Stimulated activated CD4-positive, alpha-beta T cell treated with anti-CD3 and anti-CD28 coated beads, TNF-alpha, amount 100 ng/mL, for 24 hours (primary cell): ENCODE results near the gene HOXB3.

Source experiments
- DNase-seq, 3 experiments: peaks; one replicate each; pipeline ENCODE4 v3.0.0-alpha.2; 2020; ENCODE audit warnings: low read depth in 3 of 3

Gene HOXB3

DNA sequence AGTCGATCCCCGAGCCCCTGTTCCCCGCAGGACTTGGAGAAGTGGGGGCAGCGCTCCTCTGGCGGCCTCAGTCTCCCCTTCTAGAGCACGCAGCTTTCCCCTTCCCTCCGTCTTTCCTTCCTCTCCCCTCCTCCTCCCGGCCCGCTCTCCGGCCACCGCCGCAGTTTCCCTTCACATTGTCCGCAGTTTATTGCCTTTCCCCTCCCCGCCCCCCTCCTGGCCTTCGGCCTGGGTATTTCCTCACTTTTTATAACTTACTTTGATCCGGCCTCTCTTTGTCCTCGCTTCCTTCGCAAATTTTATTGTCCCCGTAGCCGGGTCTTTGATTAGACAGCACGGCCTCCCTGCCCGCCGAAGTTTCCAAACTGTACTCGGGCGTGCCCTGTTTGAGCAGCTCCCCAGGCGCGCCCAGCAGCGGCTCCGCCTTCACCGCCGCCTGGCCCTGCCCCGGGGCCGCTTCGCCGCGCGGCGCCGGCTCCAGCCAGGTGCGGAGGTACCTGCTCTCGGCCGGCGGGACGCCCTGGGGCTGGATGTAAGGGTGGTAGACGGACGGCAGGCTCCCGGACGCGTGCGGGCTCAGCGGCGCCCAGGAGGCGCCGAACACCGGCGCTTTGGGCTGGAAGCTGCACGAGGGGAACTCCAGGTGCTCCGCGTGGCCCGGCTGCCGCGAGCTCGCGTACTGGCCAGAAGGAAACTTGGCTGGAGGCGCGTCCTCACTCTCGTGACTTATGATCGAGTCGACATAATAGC, 35.6 kb upstream of the HOXB3 start:
- peak in 1 of 3 experiments; percentile 44 for DNase-seq

DNA sequence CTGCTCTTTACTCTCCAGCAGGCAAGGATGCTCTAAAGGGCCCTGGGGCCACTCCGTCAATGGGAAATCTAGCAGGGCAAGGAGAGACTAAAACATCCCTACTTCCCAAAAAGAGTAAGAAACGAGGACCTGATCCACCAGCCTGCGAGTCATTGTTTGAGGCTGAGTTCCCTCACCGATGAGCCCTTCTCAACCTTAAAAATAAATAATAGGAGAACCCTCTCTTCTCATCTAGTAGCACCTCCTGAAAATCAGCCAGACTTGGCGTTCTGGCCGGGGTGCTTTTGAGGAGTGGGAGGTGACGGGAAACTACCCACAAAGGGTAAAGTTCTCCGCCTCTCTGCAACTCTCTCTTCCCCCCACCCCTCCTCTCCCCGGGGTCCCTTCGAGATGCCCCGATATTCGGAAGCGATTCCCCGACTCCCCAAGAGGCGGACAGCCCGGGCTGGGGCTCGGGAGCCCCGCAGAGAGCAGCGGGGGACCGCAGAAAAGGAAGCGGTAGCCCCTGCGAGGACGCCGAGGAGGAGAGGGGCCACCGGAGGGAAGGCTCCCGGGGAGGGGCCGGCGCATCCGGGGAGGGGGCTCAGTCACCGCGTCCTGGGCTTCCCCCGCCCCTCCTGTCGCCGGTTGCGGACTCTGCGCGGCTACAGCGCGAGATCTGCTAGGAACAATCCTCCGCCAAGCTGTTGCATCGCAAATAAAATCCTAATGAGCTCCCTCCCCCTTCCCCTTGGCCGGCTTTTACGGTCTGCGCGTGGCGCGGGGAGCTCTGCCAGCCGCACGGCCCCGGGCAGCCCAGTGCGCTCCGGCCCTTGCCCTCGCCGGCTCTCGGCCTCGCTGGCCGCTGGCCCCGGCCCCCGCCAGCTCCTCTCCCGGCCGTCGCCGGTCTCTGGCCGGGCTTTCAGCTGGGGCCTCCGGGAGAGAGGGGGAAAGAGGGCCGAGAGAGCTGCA, 34.8 kb upstream of the HOXB3 start:
- DNase-seq, result no peak

DNA sequence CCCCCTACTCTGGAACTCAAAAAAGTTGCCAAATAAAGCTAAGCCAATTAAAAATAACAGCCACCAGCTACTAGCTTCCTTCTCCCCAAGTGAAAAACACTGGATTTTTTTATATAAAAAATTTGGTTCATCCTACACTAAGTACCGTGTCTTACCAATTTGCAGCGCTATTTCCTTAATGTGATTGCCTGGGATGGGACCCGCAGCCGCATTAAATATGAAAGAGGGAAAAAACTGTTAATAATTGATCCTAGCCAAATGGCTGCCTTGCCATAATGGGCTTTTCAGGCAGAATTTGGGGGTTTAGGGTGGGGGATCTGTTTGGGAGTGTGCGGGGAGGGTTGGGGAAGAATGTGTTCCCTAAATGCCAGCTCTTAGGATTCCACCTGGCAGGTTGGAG, 34.1 kb upstream of the HOXB3 start:
- DNase-seq, result no peak

DNA sequence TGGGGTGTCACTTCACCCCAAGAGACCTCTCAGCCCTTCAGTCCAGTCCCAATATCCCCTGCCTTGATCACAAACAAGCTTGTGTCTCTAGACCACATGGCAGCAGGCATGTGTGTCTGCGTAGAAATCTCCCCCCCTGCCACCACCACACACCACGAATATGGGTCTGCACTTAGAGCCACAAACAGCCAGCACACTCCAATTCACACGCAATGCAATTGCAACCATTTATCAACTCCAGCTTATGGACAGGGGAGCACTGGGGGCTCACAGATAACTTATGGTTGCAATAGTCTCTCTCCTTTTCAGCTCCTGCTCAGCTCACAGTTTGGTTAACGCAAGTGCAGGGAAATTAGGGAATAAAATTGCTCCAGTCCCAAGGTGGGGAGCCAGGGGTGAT, 33.5 kb upstream of the HOXB3 start:
- DNase-seq, result no peak

DNA sequence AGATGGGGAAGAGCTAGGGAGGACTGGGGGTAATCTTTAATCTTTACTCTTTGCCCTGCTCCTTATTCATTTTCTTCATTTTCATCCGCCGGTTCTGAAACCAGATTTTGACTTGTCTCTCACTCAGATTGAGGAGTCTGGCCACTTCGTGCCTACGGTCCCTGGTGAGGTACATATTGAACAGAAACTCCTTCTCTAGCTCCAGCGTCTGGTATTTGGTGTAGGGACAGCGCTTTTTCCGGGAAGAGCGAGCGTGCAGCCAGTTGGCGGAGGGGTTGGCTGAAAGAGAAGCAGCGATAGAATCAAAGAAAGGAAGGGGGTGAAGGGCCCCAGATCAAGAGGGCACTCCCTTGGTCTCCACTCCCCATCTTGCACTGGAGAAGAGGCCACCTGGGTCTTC, 32.8 kb upstream of the HOXB3 start:
- DNase-seq, result no peak

DNA sequence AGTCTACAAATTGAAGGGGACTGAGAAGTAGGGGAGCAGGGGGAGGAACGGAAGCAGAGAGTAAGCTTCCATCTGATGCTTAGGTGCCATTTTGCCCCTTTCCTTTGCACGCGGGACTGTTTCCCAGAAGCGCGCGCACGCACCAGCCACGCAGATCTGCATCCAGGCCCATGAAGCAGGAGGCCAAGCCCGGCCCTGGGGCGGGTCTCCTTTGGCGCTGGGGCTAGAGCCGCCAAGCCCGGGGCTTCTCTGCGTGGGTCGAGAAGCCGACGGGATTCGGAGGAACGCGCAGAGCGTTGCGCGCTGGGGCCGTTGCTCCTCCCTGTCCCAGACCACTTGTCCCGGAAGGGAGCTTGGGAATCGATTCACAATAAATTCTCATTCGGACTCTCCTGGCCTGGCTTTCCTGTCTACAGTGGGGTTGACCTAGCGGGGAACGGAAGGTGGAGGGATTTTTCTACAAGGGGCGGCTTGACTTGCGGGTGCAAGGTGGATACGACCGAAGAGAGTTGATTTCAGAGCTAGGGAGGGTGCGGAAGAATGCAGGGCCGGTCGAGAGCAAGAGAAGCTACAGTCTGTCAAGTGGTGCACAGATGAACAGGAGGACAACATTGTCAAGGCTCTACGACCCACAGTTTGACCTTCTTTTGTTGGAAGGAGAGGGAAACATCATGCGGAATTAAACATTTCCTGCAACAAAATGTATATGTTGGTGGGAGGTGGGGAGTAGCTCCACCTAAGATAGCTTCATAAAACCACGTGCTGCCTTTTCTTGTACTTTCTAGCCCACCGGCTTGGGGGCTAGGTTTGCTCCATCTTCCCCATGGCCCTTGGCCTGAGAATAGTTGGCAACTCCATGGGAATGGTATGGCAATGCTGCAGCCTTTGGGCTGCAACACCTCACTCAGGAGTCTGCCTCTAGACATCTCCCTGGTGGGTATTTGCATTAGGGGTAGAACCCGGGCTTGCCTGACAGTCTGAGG, 31.7 kb upstream of the HOXB3 start:
- no peak for DNase-seq

DNA sequence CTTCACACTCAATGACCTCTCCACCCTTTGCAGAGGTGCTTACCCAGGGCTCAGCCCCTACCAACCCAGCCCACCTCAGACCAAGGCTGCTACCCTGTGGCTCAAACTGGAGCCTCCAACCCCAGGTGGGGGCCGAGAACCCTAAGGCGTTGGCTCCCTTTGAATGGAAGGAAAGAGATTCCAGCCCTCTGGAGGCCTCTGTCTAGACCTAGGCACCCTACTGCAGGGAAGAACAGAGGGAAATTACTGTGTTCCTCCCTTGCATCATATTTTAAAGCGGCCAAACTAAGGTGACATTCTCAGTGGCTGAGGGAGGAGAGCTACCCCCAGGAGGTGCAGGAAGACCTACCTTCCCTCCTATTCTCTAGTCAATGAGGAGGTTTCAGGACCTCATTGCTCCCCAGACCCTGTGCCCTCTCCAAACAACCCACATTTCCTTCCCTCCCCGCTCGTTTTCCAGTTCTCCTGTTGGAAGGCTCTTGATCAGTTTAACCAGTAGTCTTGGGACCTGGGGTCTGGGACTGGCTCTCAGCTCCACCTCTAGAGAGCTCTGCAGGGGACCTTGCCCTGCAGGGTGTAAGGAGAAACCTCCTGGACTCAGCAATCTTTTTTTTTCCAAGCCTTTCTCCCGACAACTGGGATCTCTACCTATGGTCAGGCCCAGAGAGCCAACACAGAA, 30.6 kb upstream of the HOXB3 start:
- no peak for DNase-seq

DNA sequence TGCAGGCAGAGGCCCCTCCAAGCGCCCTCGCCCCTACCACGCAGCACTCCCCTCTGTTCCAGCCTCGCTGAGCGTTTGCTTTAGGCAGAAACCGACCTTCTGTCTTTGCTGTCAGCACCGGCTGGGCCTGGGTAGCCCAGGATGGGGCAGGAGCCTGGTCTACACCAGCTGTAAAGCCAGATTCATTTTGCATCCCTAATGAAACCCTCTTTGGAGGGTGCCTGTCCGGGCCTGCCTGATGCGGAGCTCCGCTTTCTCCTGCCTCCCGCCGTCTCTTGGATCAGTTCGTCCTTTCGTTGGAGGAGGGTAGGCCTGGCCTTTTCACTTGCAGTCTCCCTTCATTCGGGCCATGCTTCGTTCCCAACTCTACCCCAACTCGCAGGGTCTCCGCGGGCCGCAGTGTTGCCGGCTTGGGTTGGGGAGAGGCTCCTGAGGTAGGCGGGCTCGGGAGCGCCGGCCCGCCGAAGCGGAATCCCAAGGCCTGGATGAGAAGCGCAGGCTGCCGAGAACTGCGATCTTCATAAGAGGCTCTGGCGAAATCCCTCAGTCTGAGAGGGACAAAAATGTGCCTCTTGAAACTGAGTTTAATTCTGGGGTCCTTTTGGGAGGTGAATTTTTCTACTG, 29.9 kb upstream of the HOXB3 start:
- DNase-seq, result no peak

DNA sequence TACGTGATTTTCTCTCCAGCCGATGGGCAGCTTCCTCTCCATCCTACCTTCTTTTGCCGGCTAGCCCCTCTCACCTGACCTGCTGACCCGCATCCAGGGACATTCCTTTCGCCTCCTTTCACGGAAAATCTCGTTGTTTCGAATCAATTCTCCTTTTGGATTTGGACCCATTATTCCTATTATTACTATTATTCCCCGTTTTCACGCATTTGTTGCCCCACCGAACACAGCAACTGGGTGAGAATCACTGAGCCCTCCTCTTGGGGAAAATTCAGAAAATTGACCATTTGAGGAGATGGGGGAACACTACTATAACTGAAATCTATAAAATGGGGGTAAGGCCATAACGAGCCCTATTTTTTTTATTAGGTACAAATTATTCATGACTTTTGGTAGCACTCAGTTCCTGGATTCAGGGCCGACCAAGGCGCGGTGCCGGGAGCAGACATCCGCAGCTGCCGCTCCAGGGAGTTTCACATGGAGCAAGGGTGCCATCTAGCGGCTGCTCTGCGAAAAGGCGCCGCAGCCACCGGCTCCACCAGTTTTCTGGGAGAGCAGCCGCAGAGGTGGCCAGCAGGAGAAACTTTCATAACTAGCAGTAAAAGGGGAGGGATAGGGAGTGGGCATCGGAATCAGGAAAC, 28.3 kb upstream of the HOXB3 start:
- DNase-seq, result peak; percentile 67 to 80 (median 73)

DNA sequence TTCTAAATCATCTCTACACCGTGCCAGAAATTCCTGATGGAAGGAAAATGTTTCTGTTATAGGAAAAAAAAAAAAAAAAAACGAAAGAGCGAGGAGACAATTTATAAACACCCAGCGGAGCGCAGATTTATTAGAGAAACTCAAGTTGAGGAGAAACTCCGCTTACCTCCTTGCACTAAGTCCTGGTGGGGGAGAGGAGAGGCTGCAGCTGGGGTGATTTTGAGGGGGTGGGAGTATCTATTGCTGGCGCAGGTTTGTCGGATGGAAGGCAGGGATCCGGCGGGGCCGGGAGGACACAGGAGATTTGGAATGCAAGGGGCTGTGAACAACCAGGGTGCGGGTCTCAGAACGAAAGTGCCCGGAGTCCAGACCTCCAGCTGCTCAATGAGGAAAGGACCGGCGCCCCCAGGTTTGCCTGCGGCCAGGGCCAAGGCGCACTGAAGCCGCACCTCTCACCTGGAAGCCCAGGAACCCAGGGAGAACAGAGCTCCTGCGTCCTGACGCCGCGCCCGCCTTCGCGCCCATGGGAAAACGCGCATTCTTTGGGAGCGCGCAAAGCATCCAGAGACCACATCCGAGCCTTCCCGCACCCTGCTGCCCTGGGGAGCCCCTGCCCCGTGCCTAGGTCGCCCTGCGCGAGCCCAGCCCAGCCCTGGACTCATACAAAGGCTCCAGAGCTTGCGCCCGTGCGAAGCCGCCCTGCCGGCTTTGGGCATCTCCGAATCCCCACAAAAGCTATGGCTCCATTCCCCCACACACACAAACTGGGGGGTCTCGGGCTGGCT, 27.6 kb upstream of the HOXB3 start:
- DNase-seq, result no peak

DNA sequence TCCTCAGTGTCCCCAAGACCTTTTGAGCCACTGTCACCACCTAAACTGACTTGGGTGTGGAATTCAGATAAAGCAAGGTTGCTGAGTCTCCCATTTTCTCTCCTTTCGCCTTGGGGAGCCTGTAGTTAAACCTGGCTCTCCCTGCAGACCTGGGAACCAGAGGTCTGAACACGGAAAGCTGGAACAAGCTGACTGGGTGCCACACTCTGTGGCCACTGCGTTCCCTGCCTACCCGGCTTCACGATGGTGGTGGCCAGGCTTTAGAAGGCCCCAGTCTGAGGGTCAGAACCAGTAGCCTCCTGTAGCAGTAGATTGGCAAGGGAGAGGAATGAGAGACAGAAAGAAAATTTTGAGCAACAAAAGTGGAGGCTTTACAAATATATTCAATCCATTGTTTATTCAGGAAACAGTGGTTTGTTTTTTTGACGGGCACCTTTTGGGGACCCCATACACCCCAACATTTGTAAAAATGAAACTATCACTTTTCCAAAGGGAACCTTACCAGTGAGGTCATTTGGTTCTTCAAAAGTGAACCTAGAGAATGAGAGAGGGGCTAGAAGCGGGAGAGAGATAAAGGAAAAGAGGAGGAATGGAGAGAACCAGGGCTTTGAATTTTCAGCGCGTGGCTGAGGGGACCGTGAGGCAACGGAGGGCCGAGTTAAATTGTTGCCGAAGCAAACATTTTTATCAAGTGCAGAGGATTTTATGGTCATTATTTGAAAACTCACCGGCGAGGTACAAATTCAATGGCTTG, 26.9 kb upstream of the HOXB3 start:
- no peak for DNase-seq

DNA sequence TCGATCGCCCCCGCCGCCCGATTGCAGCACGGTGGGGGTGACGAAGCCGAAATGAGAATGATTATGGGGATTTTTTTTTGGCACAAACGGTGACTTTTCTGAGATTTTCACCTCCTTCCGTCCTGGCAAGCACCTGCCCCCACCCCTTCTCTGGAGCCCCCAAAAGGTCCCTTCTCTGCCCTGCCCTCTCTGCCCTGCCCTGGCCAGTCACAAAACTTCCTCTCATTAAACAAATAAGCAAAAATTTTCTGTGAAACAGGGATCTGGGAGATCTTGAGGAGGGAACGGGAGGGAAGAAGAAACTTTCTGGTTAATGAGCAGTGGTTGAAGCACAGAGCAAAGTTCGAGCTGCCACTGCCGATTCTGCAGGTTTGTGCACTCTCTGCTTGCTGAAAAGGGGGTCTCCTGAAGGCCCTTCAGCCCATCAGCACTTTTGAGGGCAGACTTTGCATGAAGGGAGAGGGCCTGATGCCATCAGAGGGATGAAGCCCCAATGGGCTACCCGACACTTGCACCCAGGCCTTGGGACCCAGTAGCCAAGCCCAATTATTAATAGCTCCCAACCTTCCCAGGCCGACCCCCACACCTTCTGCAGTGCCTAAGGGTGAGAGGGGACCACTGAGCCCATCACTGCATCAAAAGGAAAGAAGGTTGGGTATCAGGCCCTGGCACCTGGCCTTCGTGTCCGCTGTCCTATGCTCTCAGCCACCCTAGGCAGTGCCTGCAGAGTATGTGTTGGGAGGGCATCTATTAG, 26.1 kb upstream of the HOXB3 start:
- DNase-seq, result no peak

DNA sequence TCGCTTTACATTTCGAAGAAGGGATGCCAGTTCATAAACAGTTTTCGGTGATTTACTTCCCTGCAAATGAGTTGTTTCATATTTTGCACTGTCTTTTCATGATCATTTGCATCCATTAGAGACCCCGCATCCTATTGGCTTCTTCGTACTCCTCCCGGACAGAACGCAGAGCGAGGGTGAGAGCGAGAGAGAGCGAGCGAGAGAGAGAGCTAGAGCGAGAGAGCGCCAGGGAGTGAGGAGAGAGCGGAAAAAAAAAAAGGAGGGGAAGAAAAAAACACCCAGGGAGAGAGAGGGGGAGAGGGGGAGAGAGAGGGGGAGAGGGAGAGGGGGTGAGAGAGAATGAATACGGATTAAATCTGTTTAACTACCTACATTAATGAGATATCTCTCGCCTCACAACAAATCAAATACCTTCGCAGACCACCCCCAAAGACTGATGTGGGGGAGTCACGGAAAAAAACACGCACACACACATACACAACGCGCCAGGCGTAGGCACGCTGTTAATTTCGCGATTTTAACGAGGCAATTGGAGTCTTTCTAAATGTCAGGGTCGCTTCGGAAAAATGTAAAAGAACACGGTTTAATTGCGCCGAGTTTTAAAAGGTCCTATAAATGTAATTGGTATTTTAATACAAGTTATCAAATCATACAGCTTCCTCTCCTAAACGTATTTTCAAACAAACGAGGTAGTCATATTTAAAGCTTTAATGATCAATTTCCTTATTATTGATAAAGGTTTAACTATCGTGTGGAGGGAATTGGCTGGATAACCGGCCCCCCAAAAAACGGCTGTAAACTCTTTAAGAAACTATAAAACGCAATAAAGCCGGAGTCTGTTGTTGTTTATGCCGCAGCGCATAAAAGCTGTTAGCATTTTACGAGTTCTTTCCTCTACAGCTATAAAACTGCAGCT, 25.3 kb upstream of the HOXB3 start, which contains the start of gene HOXB8:
HOXB8 (minus strand) TSS at position 246 of the 916 bp plus-strand sequence. CDS start 588 bp downstream, outside the sequence.
- no peak for DNase-seq

DNA sequence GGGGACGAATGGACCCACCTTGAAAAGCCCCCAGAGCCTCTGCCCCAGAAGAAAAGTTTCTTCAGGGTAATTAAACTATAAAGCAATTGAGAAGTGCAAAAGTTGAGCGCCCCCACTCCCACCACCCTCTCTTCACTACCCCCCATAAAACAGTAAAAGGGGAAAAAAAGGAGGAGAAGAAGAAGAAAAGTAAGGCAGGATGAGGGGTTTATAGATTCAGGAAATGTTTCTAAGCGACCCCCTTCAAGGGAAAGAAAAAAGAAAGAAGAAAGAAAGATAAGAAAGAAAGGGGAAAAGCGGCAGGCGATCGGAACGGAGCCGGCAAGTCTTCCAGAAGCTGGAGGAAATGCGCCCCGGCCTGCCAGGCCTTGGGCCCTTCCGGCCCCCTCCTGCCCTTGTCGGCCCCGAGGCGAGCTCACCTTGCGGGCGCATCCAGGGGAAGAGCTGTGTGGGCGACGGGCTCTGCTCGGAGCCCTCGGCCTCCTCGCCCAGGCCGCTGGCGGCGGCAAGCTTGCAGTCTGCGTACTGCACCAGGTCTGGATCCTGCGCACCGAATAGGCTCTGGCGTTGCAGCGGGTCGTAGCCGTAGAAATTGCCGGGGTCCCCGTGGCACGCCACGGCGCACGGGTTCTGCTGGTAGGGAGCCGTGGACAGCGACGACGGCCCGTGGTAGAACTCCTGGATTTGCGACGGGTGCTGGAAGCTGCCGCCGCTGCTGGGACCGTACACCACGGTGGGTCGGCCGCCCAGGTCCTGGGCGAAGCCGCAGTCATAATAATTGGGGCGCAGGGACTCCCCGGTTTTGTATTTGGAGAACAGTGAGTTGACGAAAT, 24.0 kb upstream of the HOXB3 start:
- DNase-seq, result no peak

DNA sequence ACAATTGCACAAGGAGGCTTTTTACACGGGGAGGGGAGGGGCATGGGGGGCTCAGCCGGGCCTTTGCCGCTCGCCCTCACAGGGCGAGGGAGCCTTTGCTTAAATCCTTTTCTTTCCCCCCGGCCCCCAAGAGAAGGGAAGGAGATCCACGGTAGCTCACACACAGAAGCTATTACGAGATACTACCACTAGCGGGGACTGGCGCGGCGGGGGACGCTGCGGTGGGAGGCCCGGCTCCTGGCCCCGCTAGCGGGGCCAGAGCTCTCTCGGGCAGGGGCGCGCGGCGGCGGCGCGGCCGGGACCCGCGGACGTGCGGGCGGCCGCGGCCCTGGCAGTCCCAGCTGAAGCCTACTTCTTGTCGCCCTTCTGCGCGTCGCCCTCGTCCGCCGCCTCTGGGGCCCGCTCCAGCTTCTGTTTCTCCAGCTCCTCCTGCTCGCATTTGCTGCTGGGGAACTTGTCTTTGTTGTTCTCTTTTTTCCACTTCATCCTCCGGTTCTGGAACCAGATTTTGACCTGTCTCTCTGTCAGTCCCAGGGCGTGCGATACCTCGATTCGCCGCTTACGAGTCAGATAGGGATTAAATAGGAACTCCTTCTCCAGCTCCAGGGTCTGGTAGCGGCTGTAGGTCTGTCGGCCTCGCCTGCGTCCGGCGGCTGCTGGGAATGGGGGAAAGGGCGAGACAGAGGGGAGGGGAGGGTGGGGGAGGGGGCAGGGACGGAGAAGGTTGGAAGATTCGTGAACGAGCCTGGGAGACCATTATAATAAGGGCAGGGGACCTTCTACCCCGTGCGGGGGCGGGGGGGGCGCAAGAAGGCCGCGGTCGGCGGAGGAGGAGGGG, 23.0 kb upstream of the HOXB3 start:
- DNase-seq, result peak in 1 of 3 experiments; percentile 44
